HG03575 (cell line): ENCODE measurements around the gene SLC35F6.
"Not testable (repeated sequence)": the region's sequence is repeated elsewhere in the genome, so short reads cannot be mapped to it uniquely, and the experiment has no call there.

Source experiments
- ATAC-seq: cut with Tn5 transposase; IDR thresholded peaks from one replicate; pipeline ENCODE4 v1.9.1; 2021; ENCODE audit not compliant: unreplicated experiment, insufficient number of reproducible peaks, low FRiP score; ENCODE audit errors: extremely low read depth

SLC35F6 gene

GRCh38 chr2:26809876-26810577 lies 45.9 kb downstream of the SLC35F6 start:
- no peak for ATAC-seq

DNA sequence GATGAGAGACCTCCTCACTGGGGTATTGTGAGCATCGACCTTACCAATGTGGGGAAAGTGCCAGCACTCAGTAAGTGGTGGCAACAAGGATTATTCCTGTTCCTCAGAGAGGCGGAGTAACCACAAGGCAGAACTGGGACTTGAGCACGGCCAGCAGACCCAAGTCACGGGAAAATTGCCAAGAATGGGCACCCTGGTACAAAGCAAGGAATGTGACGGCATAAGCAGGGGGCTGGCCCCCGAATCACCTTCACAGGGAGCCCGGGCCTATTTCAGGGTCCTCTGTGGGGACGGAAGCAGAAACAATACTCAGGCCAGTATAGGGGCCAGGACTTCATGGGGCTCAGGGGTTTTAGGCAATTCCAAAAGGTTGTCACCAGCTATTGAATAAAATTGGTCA lies 47.2 kb downstream of the SLC35F6 start:
- ATAC-seq = no peak

GRCh38 chr2:26811791-26812694 lies 48.0 kb downstream of the SLC35F6 start:
- ATAC-seq = no peak

DNA sequence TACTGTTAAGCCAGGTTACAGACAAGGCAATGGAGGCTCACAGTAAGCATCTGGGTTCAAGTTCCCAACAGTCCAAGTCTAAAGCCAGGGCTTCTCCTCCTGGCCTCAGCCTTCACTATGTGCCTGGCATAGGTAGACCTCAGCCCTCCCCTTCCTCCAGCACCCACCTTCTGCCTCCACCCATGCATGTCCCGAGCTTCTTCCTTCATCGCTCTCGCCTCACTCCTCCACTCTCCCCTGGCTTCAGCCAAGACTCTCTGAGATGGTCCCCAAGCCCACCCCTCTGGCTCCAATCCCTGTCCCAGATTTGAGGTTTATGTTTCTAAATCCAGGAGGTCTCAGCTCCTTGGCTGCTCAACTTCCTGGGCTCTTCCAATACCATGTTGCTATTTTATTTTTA lies 48.6 kb downstream of the SLC35F6 start:
- no peak for ATAC-seq

DNA sequence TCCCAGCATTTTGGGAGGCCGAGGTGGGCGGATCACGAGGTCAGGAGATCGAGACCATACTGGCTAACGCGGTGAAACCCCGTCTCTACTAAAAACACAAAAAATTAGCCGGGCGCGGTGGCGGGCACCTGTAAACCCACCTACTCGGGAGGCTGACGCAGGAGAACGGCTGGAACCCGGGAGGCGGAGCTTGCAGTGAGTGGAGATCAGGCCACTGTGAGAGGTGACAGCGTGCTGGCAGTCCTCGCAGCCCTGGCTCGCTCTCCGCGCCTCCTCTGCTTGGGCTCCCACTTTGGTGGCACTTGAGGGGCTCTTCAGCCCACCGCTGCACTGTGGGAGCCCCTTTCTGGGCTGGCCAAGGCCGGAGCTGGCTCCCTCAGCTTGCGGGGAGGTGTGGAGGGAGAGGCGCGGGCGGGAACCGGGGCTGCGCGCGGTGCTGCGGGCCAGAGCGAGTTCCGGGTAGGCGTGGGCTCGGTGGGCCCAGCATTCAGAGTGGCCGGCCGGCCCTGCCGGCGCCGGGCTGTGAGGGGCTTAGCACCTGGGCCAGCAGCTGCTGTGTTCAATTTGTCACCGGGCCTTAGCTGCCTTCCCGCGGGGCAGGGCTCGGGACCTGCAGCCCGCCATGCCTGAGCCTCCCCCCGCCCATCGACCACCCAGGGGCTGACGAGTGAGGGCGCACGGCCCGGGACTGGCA lies 50.1 kb downstream of the SLC35F6 start:
- not testable (repeated sequence) for ATAC-seq

DNA sequence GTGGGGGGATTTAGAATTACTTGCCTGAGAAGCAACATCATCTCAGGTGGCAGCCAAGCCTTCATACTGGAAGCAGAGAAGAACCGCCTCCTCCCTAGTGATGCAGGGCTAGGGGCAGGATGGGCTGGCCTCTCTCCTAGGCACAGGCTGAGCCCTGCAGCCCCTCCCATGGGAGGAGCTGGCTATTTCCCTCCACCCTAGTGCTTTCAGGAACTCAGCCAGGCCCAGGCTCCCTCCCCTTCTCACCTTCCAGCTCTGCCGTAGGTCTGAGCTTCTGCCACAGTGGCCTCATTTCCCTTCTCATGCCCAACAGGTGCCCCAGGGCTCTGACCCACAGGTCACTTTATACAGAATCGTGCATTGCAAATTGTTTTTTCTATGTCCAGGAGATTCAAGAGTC lies 52.8 kb downstream of the SLC35F6 start:
- ATAC-seq = no peak

GRCh38 chr2:26818255-26818654 lies 54.2 kb downstream of the SLC35F6 start:
- no peak for ATAC-seq

DNA sequence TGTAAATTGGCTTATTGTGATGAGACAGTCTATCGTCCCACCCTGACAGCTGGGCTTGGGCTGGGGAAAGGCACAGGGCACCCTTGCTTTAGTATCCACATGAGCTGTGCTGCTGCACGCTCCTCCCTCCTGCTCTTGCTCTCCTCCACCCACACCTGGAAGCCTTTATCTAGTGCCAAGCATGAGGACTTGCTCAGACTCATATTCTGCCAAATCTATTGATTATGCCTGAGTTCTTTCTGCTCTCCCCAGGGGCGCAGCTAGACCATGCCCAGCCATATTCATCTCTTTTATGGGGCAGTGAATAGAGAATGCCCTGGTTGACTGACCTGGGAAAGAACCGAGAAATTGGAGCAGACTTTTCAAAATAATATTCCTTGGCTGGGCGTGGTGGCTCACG lies 54.9 kb downstream of the SLC35F6 start:
- no peak for ATAC-seq

GRCh38 chr2:26820932-26821331 lies 56.8 kb downstream of the SLC35F6 start:
- no peak for ATAC-seq

DNA sequence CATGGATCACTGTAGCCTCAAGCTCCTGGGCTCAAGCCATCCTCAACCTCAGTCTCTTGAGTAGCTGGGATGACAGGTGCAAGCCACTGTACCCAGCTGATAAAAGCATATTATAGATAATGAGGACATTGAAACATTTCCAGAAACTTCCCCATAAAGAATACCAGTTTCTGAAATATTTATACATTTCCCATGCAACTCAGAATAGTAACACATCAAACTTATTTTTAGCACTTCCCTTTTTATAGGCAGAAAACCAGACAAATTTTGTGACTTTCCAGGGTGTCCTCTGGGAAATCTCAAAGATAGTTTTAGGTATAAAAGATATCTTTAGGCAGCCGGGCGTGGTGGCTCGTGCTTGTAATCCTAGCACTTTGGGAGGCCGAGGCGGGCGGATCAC lies 58.8 kb downstream of the SLC35F6 start:
- ATAC-seq = no peak
